ENCODE data around the gene SYNGAP1. TPM values are rescaled to one million over a fixed set of nuclear protein-coding genes. Genes with fewer than 3 reads are reported as not detected.
A peak's percentile ranks its signal among the peaks of the same experiment; 100 is the strongest.

SYNGAP1 gene
- total and polyA plus RNA-seq, 2 donors (not counting 1 experiment from before 2014, with no cell fraction given): 3.6 to 7.3 TPM

GRCh38 chr6:33410050-33410710, 9.7 kb upstream of the SYNGAP1 start:
- DNase-seq (ENCODE audit: low read depth in 2 of 2): peak; percentile 97
- peak overlapping the region; percentile 37 to 78 (median 57) for H3K4me3 ChIP-seq (replicated peaks in 1 of 4; ENCODE audit: control extremely low read depth in 1 of 4, insufficient read depth in 1 of 4, low read depth in 3 of 4, low read length in 4 of 4)
- no peaks in the 10 kb centered on the region for H4K20me1 ChIP-seq (ENCODE audit: control insufficient read depth, extremely low read depth, insufficient read depth, low read length)
- H3K36me3 ChIP-seq (ENCODE audit: control insufficient read depth, insufficient read depth, low read length): peaks cover 15% of the 10 kb centered on the region
- peak overlapping the region; percentile 82 for H3K4me2 ChIP-seq (ENCODE audit: extremely low read depth, insufficient read depth, low read length)
- peak overlapping the region; percentile 80 for H3K9ac ChIP-seq (ENCODE audit: insufficient read depth, low read length)
- peak overlapping the region; percentile 70 for H2AFZ ChIP-seq (ENCODE audit: low read length)
- H3K79me2 ChIP-seq (ENCODE audit: control insufficient read depth, insufficient read depth, low read length): peaks cover 32% of the 10 kb centered on the region
- H3K27me3 ChIP-seq (ENCODE audit: control insufficient read depth, insufficient read depth, low read length): no peaks in the 10 kb centered on the region
- H3K4me1 ChIP-seq (ENCODE audit: control insufficient read depth, extremely low read depth, insufficient read depth, low read length): peaks cover 9% of the 10 kb centered on the region
- TF ChIP-seq EZH2 (IDR thresholded peaks at IDR 0.05; ENCODE audit: low read length, missing control alignments) (no peak), CTCF (conservative IDR thresholded peaks at IDR 0.05 in 1 of 2, IDR thresholded peaks at IDR 0.05 in 1 of 2; ENCODE audit: low read depth in 1 of 2, low read length in 2 of 2) (no peak)
- H3K27ac ChIP-seq (ENCODE audit: insufficient read depth, low read length): peak overlapping the region; percentile 85
- H3K9me3 ChIP-seq (ENCODE audit: control insufficient read depth, insufficient read depth, low read depth, low read length): no peaks in the 10 kb centered on the region

GRCh38 chr6:33410711-33411631, 8.9 kb upstream of the SYNGAP1 start, which contains the start of gene PHF1:
TSS of gene PHF1 (plus strand) at chr6:33411014. CDS start at chr6:33412264, 1,250 bp downstream.
- no peaks in the 10 kb centered on the region for H4K20me1 ChIP-seq (ENCODE audit: control insufficient read depth, extremely low read depth, insufficient read depth, low read length)
- peaks cover 15% of the 10 kb centered on the region for H3K36me3 ChIP-seq (ENCODE audit: control insufficient read depth, insufficient read depth, low read length)
- H3K4me1 ChIP-seq (ENCODE audit: control insufficient read depth, extremely low read depth, insufficient read depth, low read length): peaks cover 16% of the 10 kb centered on the region
- peak within 1 kb of the TSS; percentile 86 for H3K4me2 ChIP-seq (ENCODE audit: extremely low read depth, insufficient read depth, low read length)
- H3K9me3 ChIP-seq (ENCODE audit: control insufficient read depth, insufficient read depth, low read depth, low read length): no peaks in the 10 kb centered on the region
- H2AFZ ChIP-seq (ENCODE audit: low read length): peak within 1 kb of the TSS; percentile 70
- H3K4me3 ChIP-seq (replicated peaks in 1 of 4; ENCODE audit: control extremely low read depth in 1 of 4, insufficient read depth in 1 of 4, low read depth in 3 of 4, low read length in 4 of 4): peak within 1 kb of the TSS; percentile 65 to 79 (median 77)
- H3K27ac ChIP-seq (ENCODE audit: insufficient read depth, low read length): peak within 1 kb of the TSS; percentile 85
- H3K27me3 ChIP-seq (ENCODE audit: control insufficient read depth, insufficient read depth, low read length): no peaks in the 10 kb centered on the region
- H3K9ac ChIP-seq (ENCODE audit: insufficient read depth, low read length): peak within 1 kb of the TSS; percentile 80
- DNase-seq (ENCODE audit: low read depth in 2 of 2): peak; percentile 83 to 85
- no peak for TF ChIP-seq EZH2 (IDR thresholded peaks at IDR 0.05; ENCODE audit: low read length, missing control alignments)
- TF ChIP-seq CTCF (conservative IDR thresholded peaks at IDR 0.05 in 1 of 2, IDR thresholded peaks at IDR 0.05 in 1 of 2; ENCODE audit: low read depth in 1 of 2, low read length in 2 of 2): no peak
- H3K79me2 ChIP-seq (ENCODE audit: control insufficient read depth, insufficient read depth, low read length): peaks cover 40% of the 10 kb centered on the region

- TF ChIP-seq CTCF (conservative IDR thresholded peaks at IDR 0.05 in 1 of 2, IDR thresholded peaks at IDR 0.05 in 1 of 2; ENCODE audit: low read depth in 1 of 2, low read length in 2 of 2): no peak
- no peak for TF ChIP-seq EZH2 (IDR thresholded peaks at IDR 0.05; ENCODE audit: low read length, missing control alignments)
- H3K36me3 ChIP-seq (ENCODE audit: control insufficient read depth, insufficient read depth, low read length): peaks cover 9% of the 10 kb centered on the region
- H3K27me3 ChIP-seq (ENCODE audit: control insufficient read depth, insufficient read depth, low read length): no peaks in the 10 kb centered on the region
- no peaks in the 10 kb centered on the region for H3K9me3 ChIP-seq (ENCODE audit: control insufficient read depth, insufficient read depth, low read depth, low read length)
- H3K4me2 ChIP-seq (ENCODE audit: extremely low read depth, insufficient read depth, low read length): peak overlapping the region; percentile 86
- H3K4me1 ChIP-seq (ENCODE audit: control insufficient read depth, extremely low read depth, insufficient read depth, low read length): peaks cover 17% of the 10 kb centered on the region
- no peaks in the 10 kb centered on the region for H4K20me1 ChIP-seq (ENCODE audit: control insufficient read depth, extremely low read depth, insufficient read depth, low read length)
- H3K27ac ChIP-seq (ENCODE audit: insufficient read depth, low read length): peak overlapping the region; percentile 80
- peak overlapping the region; percentile 65 to 79 (median 77) for H3K4me3 ChIP-seq (replicated peaks in 1 of 4; ENCODE audit: control extremely low read depth in 1 of 4, insufficient read depth in 1 of 4, low read depth in 3 of 4, low read length in 4 of 4)
- no peak for DNase-seq (ENCODE audit: low read depth in 2 of 2)
- H2AFZ ChIP-seq (ENCODE audit: low read length): no peak overlapping the region
- peaks cover 46% of the 10 kb centered on the region for H3K79me2 ChIP-seq (ENCODE audit: control insufficient read depth, insufficient read depth, low read length)
- H3K9ac ChIP-seq (ENCODE audit: insufficient read depth, low read length): peak overlapping the region; percentile 80
Measured at GRCh38 chr6:33411632-33412005, 8.2 kb upstream of the SYNGAP1 start.
